ENCODE data around the gene AXDND1. TPM values are rescaled to one million over a fixed set of nuclear protein-coding genes. Genes with fewer than 3 reads are reported as not detected.

Gene AXDND1
- total and polyA plus RNA-seq, 2 of the 8 experiments (the other 6 are each of a cell fraction or from before 2014, with no cell fraction given) = 0.61 TPM; not detected in 1

DNA sequence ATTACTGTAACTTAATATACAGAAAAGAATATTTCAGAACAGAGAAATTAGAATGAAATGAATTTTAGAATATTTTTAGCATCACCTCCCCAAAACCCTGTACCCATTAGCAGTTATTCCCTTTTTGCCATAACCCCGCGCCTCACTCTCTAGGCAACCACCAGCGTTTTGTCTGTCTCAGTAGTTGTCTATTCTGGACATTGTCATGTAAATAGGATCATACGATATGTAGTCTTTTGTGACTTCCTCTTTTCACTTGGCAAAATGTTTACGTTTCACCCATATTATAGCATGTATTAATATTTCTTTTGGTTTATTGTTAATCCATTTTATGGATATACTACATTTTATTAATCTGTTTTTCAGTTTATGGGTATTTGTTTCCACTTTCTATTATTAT lies 47.3 kb upstream of the AXDND1 start:
- no peaks in the 10 kb centered on the region for H3K79me2 ChIP-seq (ENCODE audit: control insufficient read depth in 1 of 2, insufficient read depth in 2 of 2, low read length in 2 of 2)
- no peak overlapping the region for H3K23ac ChIP-seq (ENCODE audit: insufficient read length)
- H2BK5ac ChIP-seq (ENCODE audit: low read depth, low read length) = no peak overlapping the region
- H3K36me3 ChIP-seq (ENCODE audit: control insufficient read depth in 2 of 4, insufficient read depth in 4 of 4, low read length in 3 of 4) = no peaks in the 10 kb centered on the region
- no peak overlapping the region for H2AK5ac ChIP-seq (ENCODE audit: low read depth, low read length)
- no peaks in the 10 kb centered on the region for H3K23me2 ChIP-seq (ENCODE audit: low read depth, low read length)
- no peak overlapping the region for H4K8ac ChIP-seq (ENCODE audit: extremely low read depth, insufficient read depth, low read length)
- 78% methylated on average over 5 of the region's 5 CpGs; no CpG with 5 or more reads in 1 of the 2 experiments for WGBS, 2 experiments (ENCODE audit: extremely low coverage in 1 of 2, insufficient coverage in 1 of 2, insufficient read length in 1 of 2, insufficient replicate concordance in 2 of 2, low coverage in 1 of 2, low lambda C conversion rate in 2 of 2, missing lambda C conversion rate in 1 of 2)
- no peaks in the 10 kb centered on the region for H3K4me1 ChIP-seq (replicated peaks in 1 of 4; ENCODE audit: control insufficient read depth in 3 of 4, insufficient read depth in 4 of 4, low read length in 3 of 4)
- ChIA-PET POLR2A (ENCODE audit: partially characterized antibody) (no interaction called here), CTCF (ENCODE audit: partially characterized antibody) (no interaction called here)
- H2BK120ac ChIP-seq (replicated peaks; ENCODE audit: low read depth, low read length) = no peak overlapping the region
- no peak overlapping the region for H2AFZ ChIP-seq (ENCODE audit: low read length)
- H3K56ac ChIP-seq (replicated peaks; ENCODE audit: insufficient read length, low read depth, low read length) = no peak overlapping the region
- no peak overlapping the region for H3K14ac ChIP-seq (ENCODE audit: insufficient read length)
- H2BK20ac ChIP-seq (ENCODE audit: low read length) = no peak overlapping the region
- no peak overlapping the region for H2BK12ac ChIP-seq (ENCODE audit: low read depth, low read length)
- no peak for FAIRE-seq
- H4K5ac ChIP-seq (ENCODE audit: insufficient read length, low read depth, low read length) = no peak overlapping the region
- H3K4me2 ChIP-seq (ENCODE audit: insufficient read depth in 1 of 2, low read depth in 2 of 2, low read length in 2 of 2) = no peak overlapping the region
- DNase-seq (ENCODE audit: low read depth in 1 of 2, low spot score in 2 of 2) = no peak
- no peak overlapping the region for H3K4me3 ChIP-seq (ENCODE audit: extremely low read depth in 1 of 4, insufficient read depth in 2 of 4, low read depth in 3 of 4, low read length in 4 of 4)
- no peak overlapping the region for H3K9ac ChIP-seq (replicated peaks in 1 of 4; ENCODE audit: extremely low read depth in 1 of 4, low read depth in 3 of 4, low read length in 3 of 4)
- H3K18ac ChIP-seq (ENCODE audit: extremely low read depth, low read length) = no peak overlapping the region
- H3K9me3 ChIP-seq (ENCODE audit: insufficient read depth in 2 of 2, low read depth in 1 of 2, low read length in 1 of 2) = no peaks in the 10 kb centered on the region
- no peak overlapping the region for H2BK15ac ChIP-seq (ENCODE audit: low read length)
- no peak overlapping the region for H4K91ac ChIP-seq (replicated peaks; ENCODE audit: insufficient read length, low read length)
- H3K4ac ChIP-seq (replicated peaks; ENCODE audit: insufficient read length, low read depth, low read length) = no peak overlapping the region
- H3K27ac ChIP-seq (ENCODE audit: low read depth, low read length) = no peak overlapping the region
- no peaks in the 10 kb centered on the region for H4K20me1 ChIP-seq (replicated peaks in 1 of 2; ENCODE audit: control insufficient read depth in 1 of 2, insufficient read depth in 2 of 2, low read length in 2 of 2)
- H3K27me3 ChIP-seq (replicated peaks in 1 of 4; ENCODE audit: control insufficient read depth in 3 of 4, extremely low read depth in 1 of 4, insufficient read depth in 3 of 4, low read length in 3 of 4) = no peaks in the 10 kb centered on the region
- no peaks in the 10 kb centered on the region for H3K79me1 ChIP-seq (ENCODE audit: low read depth, low read length)
- no peak for TF ChIP-seq SAP30 (IDR thresholded peaks at IDR 0.05; ENCODE audit: insufficient read depth, insufficient replicate concordance, low read length)
- TF ChIP-seq CREB1 (IDR thresholded peaks at IDR 0.05) = no peak
- TF ChIP-seq, protein P1, sequence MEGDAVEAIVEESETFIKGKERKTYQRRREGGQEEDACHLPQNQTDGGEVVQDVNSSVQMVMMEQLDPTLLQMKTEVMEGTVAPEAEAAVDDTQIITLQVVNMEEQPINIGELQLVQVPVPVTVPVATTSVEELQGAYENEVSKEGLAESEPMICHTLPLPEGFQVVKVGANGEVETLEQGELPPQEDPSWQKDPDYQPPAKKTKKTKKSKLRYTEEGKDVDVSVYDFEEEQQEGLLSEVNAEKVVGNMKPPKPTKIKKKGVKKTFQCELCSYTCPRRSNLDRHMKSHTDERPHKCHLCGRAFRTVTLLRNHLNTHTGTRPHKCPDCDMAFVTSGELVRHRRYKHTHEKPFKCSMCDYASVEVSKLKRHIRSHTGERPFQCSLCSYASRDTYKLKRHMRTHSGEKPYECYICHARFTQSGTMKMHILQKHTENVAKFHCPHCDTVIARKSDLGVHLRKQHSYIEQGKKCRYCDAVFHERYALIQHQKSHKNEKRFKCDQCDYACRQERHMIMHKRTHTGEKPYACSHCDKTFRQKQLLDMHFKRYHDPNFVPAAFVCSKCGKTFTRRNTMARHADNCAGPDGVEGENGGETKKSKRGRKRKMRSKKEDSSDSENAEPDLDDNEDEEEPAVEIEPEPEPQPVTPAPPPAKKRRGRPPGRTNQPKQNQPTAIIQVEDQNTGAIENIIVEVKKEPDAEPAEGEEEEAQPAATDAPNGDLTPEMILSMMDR (IDR thresholded peaks at IDR 0.05; ENCODE audit: control extremely low read depth in 1 of 3, insufficient read depth in 1 of 3, low read depth in 1 of 3, low read length in 3 of 3) = no peak
- TF ChIP-seq ZNF274 (IDR thresholded peaks at IDR 0.05; ENCODE audit: borderline replicate concordance, extremely low read depth, low read length) = no peak
